ENCODE measurements around the gene AGFG2.
"Not testable (repeated sequence)": the region's sequence is repeated elsewhere in the genome, so short reads cannot be mapped to it uniquely, and the experiment has no call there.

Gene AGFG2

GRCh38 chr7:100539436-100540006 is 518 bp downstream of the AGFG2 start:
- Histone ChIP-seq H3K4me3 (peak overlapping the region; percentile 98), H3K27ac (peak overlapping the region; percentile 62 to 91)
- DNase-seq (ENCODE audit: low spot score), result no peak
- no peak for TF ChIP-seq CTCF (IDR thresholded peaks at IDR 0.05)

GRCh38 chr7:100540073-100540723 is 1.2 kb downstream of the AGFG2 start:
- peak overlapping the region; percentile 98 for H3K4me3 ChIP-seq
- DNase-seq (ENCODE audit: low spot score), result no peak
- H3K27ac ChIP-seq, result no peak overlapping the region

GRCh38 chr7:100541309-100541708 is 2.3 kb downstream of the AGFG2 start:
- H3K4me3 ChIP-seq; H3K27ac ChIP-seq; DNase-seq (ENCODE audit: low spot score): not testable (repeated sequence)

More at GRCh38 chr7:100540073-100540723, 1.2 kb downstream of the AGFG2 start:
- TF ChIP-seq CTCF (IDR thresholded peaks at IDR 0.05), result no peak

GRCh38 chr7:100543586-100543985 is 4.6 kb downstream of the AGFG2 start:
- no peak overlapping the region for H3K4me3 ChIP-seq
- no peak for TF ChIP-seq CTCF (IDR thresholded peaks at IDR 0.05)
- H3K27ac ChIP-seq, result peak overlapping the region in 1 of 2 donors; percentile 95
- no peak for DNase-seq (ENCODE audit: low spot score)

- no peak for DNase-seq (ENCODE audit: low spot score)
- no peak for TF ChIP-seq CTCF (IDR thresholded peaks at IDR 0.05)
- Histone ChIP-seq H3K4me3 (no peak overlapping the region), H3K27ac (peak overlapping the region; percentile 68 to 95)
These were observed 5.4 kb downstream of the AGFG2 start for GRCh38 chr7:100544386-100544785.

- Histone ChIP-seq H3K4me3 (peak overlapping the region; percentile 26), H3K27ac (peak overlapping the region; percentile 68 to 95)
- no peak for DNase-seq (ENCODE audit: low spot score)
- TF ChIP-seq CTCF (IDR thresholded peaks at IDR 0.05), result no peak
These were observed 6.0 kb downstream of the AGFG2 start for GRCh38 chr7:100544967-100545359.

GRCh38 chr7:100545360-100546128 is 6.5 kb downstream of the AGFG2 start:
- H3K4me3 ChIP-seq, result peak overlapping the region; percentile 26
- TF ChIP-seq CTCF (IDR thresholded peaks at IDR 0.05), result no peak
- peak; percentile 86 for DNase-seq (ENCODE audit: low spot score)
- peak overlapping the region; percentile 68 to 95 for H3K27ac ChIP-seq

All from coronary artery (tissue), 2 donors.